Measurements from ENCODE around the gene DNAJC27. TPM values are rescaled to one million over a fixed set of nuclear protein-coding genes. Genes with fewer than 3 reads are reported as not detected.

Gene DNAJC27
- total RNA-seq, 8 experiments from 2014 or later = 5.2 to 12.5 (median 8.1) TPM

- peak in 1 of 8 experiments; percentile 24 for ATAC-seq (replicated peaks in 6 of 8)
- no peak overlapping the region for H3K4me3 ChIP-seq
- in situ Hi-C loops (cut with MboI; ENCODE audit: low pct_unique_long_range_greater_than_20kb in 2 of 9, low sequenced_read_pairs in 9 of 9, unreplicated experiment in 9 of 9) = loop anchor here in 1 of 9 experiments (25.0 kb wide), 1 partner anchor 547 kb away; no protein-coding TSS in a partner anchor
- H3K27ac ChIP-seq = no peak overlapping the region
- H3K4me1 ChIP-seq (replicated peaks in 1 of 2) = no peaks in the 10 kb centered on the region
Observed at GRCh38 chr2:24959761-24960160, 12.0 kb downstream of the DNAJC27 start.

- Histone ChIP-seq H3K4me1 (replicated peaks in 1 of 2) (no peaks in the 10 kb centered on the region), H3K4me3 (no peak overlapping the region), H3K27ac (no peak overlapping the region)
- peak in 2 of 8 experiments; percentile 21 to 25 for ATAC-seq (replicated peaks in 6 of 8)
- WGBS, 10 experiments = 71 to 97% (median 90%) methylated on average over 1 to 3 of the region's 3 CpGs; no CpG with 5 or more reads in 1 of the 10 experiments
- in situ Hi-C loops (cut with MboI; ENCODE audit: low pct_unique_long_range_greater_than_20kb in 2 of 9, low sequenced_read_pairs in 9 of 9, unreplicated experiment in 9 of 9) = loop anchor here in 1 of 9 experiments (25.0 kb wide), 1 partner anchor 546 kb away; no protein-coding TSS in a partner anchor
Observed at GRCh38 chr2:24958411-24958935, 13.3 kb downstream of the DNAJC27 start.

GRCh38 chr2:24957976-24958375 is 13.8 kb downstream of the DNAJC27 start:
- Histone ChIP-seq H3K4me3 (no peak overlapping the region), H3K27ac (no peak overlapping the region), H3K4me1 (replicated peaks in 1 of 2) (no peaks in the 10 kb centered on the region)
- 57 to 100% (median 80%) methylated on average over 1 to 2 of the region's 2 CpGs; no CpG with 5 or more reads in 3 of the 10 experiments for WGBS, 10 experiments
- no peak for ATAC-seq (replicated peaks in 6 of 8)
- in situ Hi-C loops (cut with MboI; ENCODE audit: low pct_unique_long_range_greater_than_20kb in 2 of 9, low sequenced_read_pairs in 9 of 9, unreplicated experiment in 9 of 9) = loop anchor here in 1 of 9 experiments (25.0 kb wide), 1 partner anchor 546 kb away; no protein-coding TSS in a partner anchor

- no peak for ATAC-seq (replicated peaks in 6 of 8)
- Histone ChIP-seq H3K27ac (no peak overlapping the region), H3K4me1 (replicated peaks in 1 of 2) (no peaks in the 10 kb centered on the region), H3K4me3 (no peak overlapping the region)
- in situ Hi-C loops (cut with MboI; ENCODE audit: low pct_unique_long_range_greater_than_20kb in 2 of 9, low sequenced_read_pairs in 9 of 9, unreplicated experiment in 9 of 9) = loop anchor here in 1 of 9 experiments (25.0 kb wide), 1 partner anchor 545 kb away; no protein-coding TSS in a partner anchor
- 33 to 100% (median 100%) methylated on average over 1 of the region's 1 CpG; no CpG with 5 or more reads in 4 of the 10 experiments for WGBS, 10 experiments
Observed at GRCh38 chr2:24957221-24957620, 14.5 kb downstream of the DNAJC27 start.

- H3K27ac ChIP-seq = no peak overlapping the region
- in situ Hi-C loops (cut with MboI; ENCODE audit: low pct_unique_long_range_greater_than_20kb in 2 of 9, low sequenced_read_pairs in 9 of 9, unreplicated experiment in 9 of 9) = loop anchor here in 1 of 9 experiments (25.0 kb wide), 1 partner anchor 544 kb away; no protein-coding TSS in a partner anchor
- H3K4me3 ChIP-seq = no peak overlapping the region
- H3K4me1 ChIP-seq (replicated peaks in 1 of 2) = no peaks in the 10 kb centered on the region
- no peak for ATAC-seq (replicated peaks in 6 of 8)
Observed at GRCh38 chr2:24955921-24956320, 15.8 kb downstream of the DNAJC27 start.

- in situ Hi-C loops (cut with MboI; ENCODE audit: low pct_unique_long_range_greater_than_20kb in 2 of 9, low sequenced_read_pairs in 9 of 9, unreplicated experiment in 9 of 9) = loop anchor here in 1 of 9 experiments (25.0 kb wide), 1 partner anchor 543 kb away; no protein-coding TSS in a partner anchor
Observed at GRCh38 chr2:24955232-24955631, 16.5 kb downstream of the DNAJC27 start.

GRCh38 chr2:24950102-24950501 is 21.7 kb downstream of the DNAJC27 start:
- ATAC-seq (replicated peaks in 6 of 8) = no peak
- no peak overlapping the region for H3K27ac ChIP-seq
- no peaks in the 10 kb centered on the region for H3K4me1 ChIP-seq (replicated peaks in 1 of 2)
- no peak overlapping the region for H3K4me3 ChIP-seq
- WGBS, 10 experiments = 73 to 100% (median 94%) methylated on average over 1 to 7 of the region's 7 CpGs
- in situ Hi-C loops (cut with MboI; ENCODE audit: low pct_unique_long_range_greater_than_20kb in 2 of 9, low sequenced_read_pairs in 9 of 9, unreplicated experiment in 9 of 9) = loop anchor here in 1 of 9 experiments (25.0 kb wide), 1 partner anchor 538 kb away; no protein-coding TSS in a partner anchor

More at GRCh38 chr2:24955232-24955631, 16.5 kb downstream of the DNAJC27 start:
- no peak overlapping the region for H3K27ac ChIP-seq
- no peak for ATAC-seq (replicated peaks in 6 of 8)
- no peaks in the 10 kb centered on the region for H3K4me1 ChIP-seq (replicated peaks in 1 of 2)
- H3K4me3 ChIP-seq = no peak overlapping the region

- ATAC-seq (replicated peaks in 6 of 8) = no peak
- Histone ChIP-seq H3K4me3 (no peak overlapping the region), H3K27ac (no peak overlapping the region), H3K4me1 (replicated peaks in 1 of 2) (no peaks in the 10 kb centered on the region)
- 61 to 100% (median 87%) methylated on average over 1 to 6 of the region's 6 CpGs; no CpG with 5 or more reads in 1 of the 10 experiments for WGBS, 10 experiments
- in situ Hi-C loops (cut with MboI; ENCODE audit: low pct_unique_long_range_greater_than_20kb in 2 of 9, low sequenced_read_pairs in 9 of 9, unreplicated experiment in 9 of 9) = no loop called here
Observed at GRCh38 chr2:24948506-24948905, 23.2 kb downstream of the DNAJC27 start.

- no peaks in the 10 kb centered on the region for H3K4me1 ChIP-seq (replicated peaks in 1 of 2)
- H3K4me3 ChIP-seq = no peak overlapping the region
- H3K27ac ChIP-seq = no peak overlapping the region
- 60 to 100% (median 98%) methylated on average over 1 to 3 of the region's 3 CpGs; no CpG with 5 or more reads in 2 of the 10 experiments for WGBS, 10 experiments
- no peak for ATAC-seq (replicated peaks in 6 of 8)
- in situ Hi-C loops (cut with MboI; ENCODE audit: low pct_unique_long_range_greater_than_20kb in 2 of 9, low sequenced_read_pairs in 9 of 9, unreplicated experiment in 9 of 9) = no loop called here
Observed at GRCh38 chr2:24947561-24948157, 24.1 kb downstream of the DNAJC27 start.

- whole genome bisulfite sequencing, 10 experiments = 74 to 100% (median 95%) methylated on average over 1 to 4 of the region's 4 CpGs; no CpG with 5 or more reads in 1 of the 10 experiments
- H3K4me1 ChIP-seq (replicated peaks in 1 of 2) = no peaks in the 10 kb centered on the region
- in situ Hi-C loops (cut with MboI; ENCODE audit: low pct_unique_long_range_greater_than_20kb in 2 of 9, low sequenced_read_pairs in 9 of 9, unreplicated experiment in 9 of 9) = no loop called here
- no peak overlapping the region for H3K4me3 ChIP-seq
- no peak for ATAC-seq (replicated peaks in 6 of 8)
- no peak overlapping the region for H3K27ac ChIP-seq
Observed at GRCh38 chr2:24945907-24946306, 25.8 kb downstream of the DNAJC27 start.

GRCh38 chr2:24943427-24944053 is 28.2 kb downstream of the DNAJC27 start:
- WGBS, 10 experiments = 36 to 100% (median 85%) methylated on average over 2 to 6 of the region's 7 CpGs; no CpG with 5 or more reads in 1 of the 10 experiments
- in situ Hi-C loops (cut with MboI; ENCODE audit: low pct_unique_long_range_greater_than_20kb in 2 of 9, low sequenced_read_pairs in 9 of 9, unreplicated experiment in 9 of 9) = no loop called here
- peak in 1 of 8 experiments; percentile 74 for ATAC-seq (replicated peaks in 6 of 8)

GRCh38 chr2:24939353-24939752 is 32.4 kb downstream of the DNAJC27 start:
- Histone ChIP-seq H3K4me1 (replicated peaks in 1 of 2) (no peaks in the 10 kb centered on the region), H3K27ac (no peak overlapping the region), H3K4me3 (no peak overlapping the region)
- WGBS, 10 experiments = 55 to 100% (median 86%) methylated on average over 1 to 6 of the region's 6 CpGs
- no peak for ATAC-seq (replicated peaks in 6 of 8)
- in situ Hi-C loops (cut with MboI; ENCODE audit: low pct_unique_long_range_greater_than_20kb in 2 of 9, low sequenced_read_pairs in 9 of 9, unreplicated experiment in 9 of 9) = no loop called here

More at GRCh38 chr2:24943427-24944053, 28.2 kb downstream of the DNAJC27 start:
- no peaks in the 10 kb centered on the region for H3K4me1 ChIP-seq (replicated peaks in 1 of 2)
- no peak overlapping the region for H3K4me3 ChIP-seq
- no peak overlapping the region for H3K27ac ChIP-seq

- 50 to 100% (median 90%) methylated on average over 1 to 2 of the region's 2 CpGs; no CpG with 5 or more reads in 1 of the 10 experiments for WGBS, 10 experiments
Observed at GRCh38 chr2:24937236-24937635, 34.5 kb downstream of the DNAJC27 start.

More at GRCh38 chr2:24937236-24937635, 34.5 kb downstream of the DNAJC27 start:
- in situ Hi-C loops (cut with MboI; ENCODE audit: low pct_unique_long_range_greater_than_20kb in 2 of 9, low sequenced_read_pairs in 9 of 9, unreplicated experiment in 9 of 9) = no loop called here
- ATAC-seq (replicated peaks in 6 of 8) = no peak
- Histone ChIP-seq H3K27ac (no peak overlapping the region), H3K4me3 (no peak overlapping the region), H3K4me1 (replicated peaks in 1 of 2) (no peaks in the 10 kb centered on the region)
